K562 (cell line): ENCODE data around the gene ZFP82. TPM values are rescaled to one million over a fixed set of nuclear protein-coding genes. Genes with fewer than 3 reads are reported as not detected.

Source experiments
- ATF1 ChIP-seq, 2 experiments: fragments of 450-650 bp in 1 of 2; IDR thresholded peaks; 2 replicates each; pipeline ENCODE4 v1.6.1; 2016; ENCODE audit warnings: missing compliant biosample characterization in 1 of 2, missing genetic modification characterization in 1 of 2
- CBX1 ChIP-seq: sonication (generic); IDR thresholded peaks from 2 replicates; pipeline ENCODE4 v1.6.1; 2016; ENCODE audit warnings: antibody characterized with exemption, low read depth, mild to moderate bottlenecking
- CBX3 ChIP-seq, 2 experiments: IDR thresholded peaks; 1 replicate in 1 of 2; 2 replicates in 1 of 2; pipeline ENCODE4 v1.6.1; 2012; ENCODE audit warnings: inconsistent platforms in 2 of 2, low read length in 2 of 2, borderline replicate concordance in 1 of 2, control low read depth in 1 of 2
- DIDO1 ChIP-seq: fragments of 450-650 bp; IDR thresholded peaks from 2 replicates; pipeline ENCODE4 v1.6.1; 2016; ENCODE audit warnings: low read depth, missing biosample characterization, missing genetic modification characterization
- HCFC1 ChIP-seq: IDR thresholded peaks from 2 replicates; pipeline ENCODE4 v1.6.1; 2012; ENCODE audit warnings: low read depth, low read length, improper control_type of control experiment
- MTA2 ChIP-seq: fragments of 450-650 bp; IDR thresholded peaks from 2 replicates; pipeline ENCODE4 v1.6.1; 2016; ENCODE audit warnings: low read depth
- NEUROD1 ChIP-seq: fragments of 150-350 bp; IDR thresholded peaks from 2 replicates; pipeline ENCODE4 v1.6.1; 2014; ENCODE audit warnings: borderline replicate concordance, low read length, low read depth; ENCODE audit not compliant: partially characterized antibody
- NR2C1 ChIP-seq, 2 experiments: fragments of 450-650 bp; IDR thresholded peaks; 2 replicates each; pipeline ENCODE4 v1.6.1; 2017; ENCODE audit warnings: mild to moderate bottlenecking in 2 of 2, antibody characterized with exemption in 1 of 2, inconsistent platforms in 1 of 2, missing compliant biosample characterization in 1 of 2, missing genetic modification characterization in 1 of 2
- RB1 ChIP-seq: fragments of 450-650 bp; IDR thresholded peaks from 2 replicates; pipeline ENCODE4 v1.6.1; 2017; ENCODE audit warnings: low read depth, mild to moderate bottlenecking
- RBFOX2 ChIP-seq: fragments of 200-400 bp; formaldehyde crosslinking; IDR thresholded peaks from 2 replicates; pipeline ENCODE4 v1.6.1; 2017; ENCODE audit warnings: low read depth, mild to moderate bottlenecking, low read length, moderate library complexity
- SIX5 ChIP-seq, 2 experiments: IDR thresholded peaks; 2 replicates each; pipeline ENCODE4 v1.6.1; 2011; ENCODE audit warnings: low read length in 2 of 2, borderline replicate concordance in 1 of 2, low read depth in 1 of 2, mild to moderate bottlenecking in 1 of 2, moderate library complexity in 1 of 2; ENCODE audit not compliant: insufficient read depth in 1 of 2
- SMAD4 ChIP-seq: fragments of 250-450 bp; sonication (Bioruptor Pico); conservative IDR thresholded peaks from 2 replicates; pipeline ENCODE4 v1.8.0; 2021; ENCODE audit warnings: inconsistent platforms, mild to moderate bottlenecking, moderate library complexity
- TAF7 ChIP-seq: fragments of 450-650 bp; IDR thresholded peaks from 2 replicates; pipeline ENCODE4 v1.6.1; 2016; ENCODE audit warnings: missing genetic modification characterization, missing compliant biosample characterization
- TBP ChIP-seq: optimal IDR thresholded peaks from 2 replicates; pipeline ENCODE3; 2011; ENCODE audit warnings: low read depth, low read length, improper control_type of control experiment
- ZFX ChIP-seq: sonication (generic); formaldehyde crosslinking; IDR thresholded peaks from 2 replicates; pipeline ENCODE4 v1.8.0; 2022; ENCODE audit warnings: mild to moderate bottlenecking, missing genetic modification reagents, moderate library complexity
- ZNF311 ChIP-seq: fragments of 250-450 bp; sonication (Bioruptor Pico); IDR thresholded peaks from 2 replicates; pipeline ENCODE4 v1.4.0; 2020; ENCODE audit warnings: mild to moderate bottlenecking, moderate library complexity
- polyA plus RNA-seq, 8 experiments: library from polyadenylated mRNA; depleted of rRNA in 4 of 8; stranded (reverse) in 5 of 8; unstranded in 3 of 8; fragments of >200 nt; fragmentation: Nextera tagmentation in 2 of 8; fragmentation: Illumina TruSeq in 1 of 8; extraction: Ambion mirVana in 2 of 8; extraction: Trizol in 1 of 8; gene quantifications; 2 replicates each; pipeline versions ENCODE4 v1.2.1 to v1.2.3, GENCODE V29; 2011 to 2014; ENCODE audit warnings: inconsistent platforms in 1 of 8, missing spikeins in 1 of 8
- total RNA-seq, 7 experiments: library from RNA; depleted of rRNA in 6 of 7; stranded (reverse); fragments of >200 nt in 6 of 7; fragmentation: Illumina TruSeq in 2 of 7; extraction: Trizol in 2 of 7; gene quantifications; 2 replicates each; pipeline versions ENCODE4 v1.2.1 to v1.2.3, GENCODE V29; 2011 to 2021; ENCODE audit warnings: low replicate concordance in 1 of 7
- TF ChIP-seq, protein P1 (sequence below), 3 experiments: IDR thresholded peaks in 2 of 3; conservative IDR thresholded peaks in 1 of 3; 2 replicates each; pipeline ENCODE4 v1.5.1; 2011 to 2012; ENCODE audit warnings: low read length in 3 of 3, mild to moderate bottlenecking in 3 of 3, control low read depth in 2 of 3, improper control_type of control experiment in 1 of 3, inconsistent platforms in 1 of 3, low read depth in 1 of 3, mixed read lengths in 1 of 3, moderate library complexity in 1 of 3; ENCODE audit not compliant: insufficient read depth in 2 of 3
- TF ChIP-seq, protein P2 (sequence below), 3 experiments: fragments of 200-800 bp in 1 of 3; sonication (Bioruptor generic) in 1 of 3; sonication (generic) in 1 of 3; formaldehyde crosslinking in 1 of 3; IDR thresholded peaks; 2 replicates each; pipeline versions ENCODE4 v1.6.1 to v1.8.0; 2016 to 2022; ENCODE audit warnings: mild to moderate bottlenecking in 2 of 3, missing compliant biosample characterization in 2 of 3, missing genetic modification characterization in 2 of 3, missing genetic modification reagents in 1 of 3
- TF ChIP-seq, protein P3 (sequence below): fragments of 250-450 bp; sonication (Bioruptor Pico); IDR thresholded peaks from 2 replicates; pipeline ENCODE4 v1.9.0; 2021; ENCODE audit warnings: mild to moderate bottlenecking, inconsistent platforms

The ZFP82 gene
- total and polyA plus RNA-seq, 9 of the 15 experiments (the other 6 are each of a cell fraction or from before 2014, with no cell fraction given): 2.2 to 7.0 (median 3.0) TPM

GRCh38 chr19:36378625-36379509 is 39.6 kb downstream of the ZFP82 start, which contains the start of gene ZFP14 (continued):
- TF ChIP-seq, protein P1, sequence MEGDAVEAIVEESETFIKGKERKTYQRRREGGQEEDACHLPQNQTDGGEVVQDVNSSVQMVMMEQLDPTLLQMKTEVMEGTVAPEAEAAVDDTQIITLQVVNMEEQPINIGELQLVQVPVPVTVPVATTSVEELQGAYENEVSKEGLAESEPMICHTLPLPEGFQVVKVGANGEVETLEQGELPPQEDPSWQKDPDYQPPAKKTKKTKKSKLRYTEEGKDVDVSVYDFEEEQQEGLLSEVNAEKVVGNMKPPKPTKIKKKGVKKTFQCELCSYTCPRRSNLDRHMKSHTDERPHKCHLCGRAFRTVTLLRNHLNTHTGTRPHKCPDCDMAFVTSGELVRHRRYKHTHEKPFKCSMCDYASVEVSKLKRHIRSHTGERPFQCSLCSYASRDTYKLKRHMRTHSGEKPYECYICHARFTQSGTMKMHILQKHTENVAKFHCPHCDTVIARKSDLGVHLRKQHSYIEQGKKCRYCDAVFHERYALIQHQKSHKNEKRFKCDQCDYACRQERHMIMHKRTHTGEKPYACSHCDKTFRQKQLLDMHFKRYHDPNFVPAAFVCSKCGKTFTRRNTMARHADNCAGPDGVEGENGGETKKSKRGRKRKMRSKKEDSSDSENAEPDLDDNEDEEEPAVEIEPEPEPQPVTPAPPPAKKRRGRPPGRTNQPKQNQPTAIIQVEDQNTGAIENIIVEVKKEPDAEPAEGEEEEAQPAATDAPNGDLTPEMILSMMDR (IDR thresholded peaks at IDR 0.05 in 2 of 3, conservative IDR thresholded peaks at IDR 0.05 in 1 of 3; ENCODE audit: insufficient read depth in 2 of 3, low read depth in 1 of 3, low read length in 3 of 3): peak; percentile 40 to 48 (median 43); a peak in 4 of 6 replicates
- TF ChIP-seq TAF7 (no peak), RBFOX2 (peak; percentile 81), NR2C1 (IDR thresholded peaks at IDR 0.05) (peak; percentile 80), NR2C1 (tag; IDR thresholded peaks at IDR 0.05) (peak; percentile 85), RB1 (peak; percentile 57; the same call in 1 of the 2 replicates), ZNF311 (CRISPR knock-in tag) (no peak), ATF1 (CRISPR knock-in tag; IDR thresholded peaks at IDR 0.05) (no peak), ATF1 (tag; IDR thresholded peaks at IDR 0.05) (peak; percentile 88), SMAD4 (CRISPR knock-in tag) (0 out of 2 replicates have a peak, but pooled peaks have one; percentile 64), MTA2 (no peak), ZFX (CRISPR knock-in tag) (peak; percentile 51), HCFC1 (peak; percentile 93), CBX1 (peak; percentile 28; the same call in 1 of the 2 replicates), SIX5 (IDR thresholded peaks at IDR 0.05; ENCODE audit: borderline replicate concordance in 1 of 2, insufficient read depth in 1 of 2, low read depth in 1 of 2, low read length in 2 of 2) (peak; percentile 59 to 69; a peak in 3 of 4 replicates), TBP (peak; percentile 21), NEUROD1 (peak; percentile 62), DIDO1 (tag) (0 out of 2 replicates have a peak, but pooled peaks have one; percentile 15), CBX3 (IDR thresholded peaks at IDR 0.05; ENCODE audit: borderline replicate concordance in 1 of 2, low read length in 2 of 2) (0 out of 3 replicates have a peak, but pooled peaks of 1 of the 2 experiments have one; percentile 8)
- TF ChIP-seq, protein P2, sequence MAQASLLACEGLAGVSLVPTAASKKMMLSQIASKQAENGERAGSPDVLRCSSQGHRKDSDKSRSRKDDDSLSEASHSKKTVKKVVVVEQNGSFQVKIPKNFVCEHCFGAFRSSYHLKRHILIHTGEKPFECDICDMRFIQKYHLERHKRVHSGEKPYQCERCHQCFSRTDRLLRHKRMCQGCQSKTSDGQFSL (CRISPR knock-in tag; IDR thresholded peaks at IDR 0.05): no peak
- TF ChIP-seq, protein P2 (tag; IDR thresholded peaks at IDR 0.05): no peak
- TF ChIP-seq, protein P3, sequence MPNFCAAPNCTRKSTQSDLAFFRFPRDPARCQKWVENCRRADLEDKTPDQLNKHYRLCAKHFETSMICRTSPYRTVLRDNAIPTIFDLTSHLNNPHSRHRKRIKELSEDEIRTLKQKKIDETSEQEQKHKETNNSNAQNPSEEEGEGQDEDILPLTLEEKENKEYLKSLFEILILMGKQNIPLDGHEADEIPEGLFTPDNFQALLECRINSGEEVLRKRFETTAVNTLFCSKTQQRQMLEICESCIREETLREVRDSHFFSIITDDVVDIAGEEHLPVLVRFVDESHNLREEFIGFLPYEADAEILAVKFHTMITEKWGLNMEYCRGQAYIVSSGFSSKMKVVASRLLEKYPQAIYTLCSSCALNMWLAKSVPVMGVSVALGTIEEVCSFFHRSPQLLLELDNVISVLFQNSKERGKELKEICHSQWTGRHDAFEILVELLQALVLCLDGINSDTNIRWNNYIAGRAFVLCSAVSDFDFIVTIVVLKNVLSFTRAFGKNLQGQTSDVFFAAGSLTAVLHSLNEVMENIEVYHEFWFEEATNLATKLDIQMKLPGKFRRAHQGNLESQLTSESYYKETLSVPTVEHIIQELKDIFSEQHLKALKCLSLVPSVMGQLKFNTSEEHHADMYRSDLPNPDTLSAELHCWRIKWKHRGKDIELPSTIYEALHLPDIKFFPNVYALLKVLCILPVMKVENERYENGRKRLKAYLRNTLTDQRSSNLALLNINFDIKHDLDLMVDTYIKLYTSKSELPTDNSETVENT (CRISPR knock-in tag): peak; percentile 57; the same call in 1 of the 2 replicates
